ENCODE results near the gene ARV1. TPM values are rescaled to one million over a fixed set of nuclear protein-coding genes. Genes with fewer than 3 reads are reported as not detected.

Gene ARV1
- total and polyA plus RNA-seq, 7 experiments from 2014 or later = 5.6 to 35.8 (median 12.3) TPM

DNA sequence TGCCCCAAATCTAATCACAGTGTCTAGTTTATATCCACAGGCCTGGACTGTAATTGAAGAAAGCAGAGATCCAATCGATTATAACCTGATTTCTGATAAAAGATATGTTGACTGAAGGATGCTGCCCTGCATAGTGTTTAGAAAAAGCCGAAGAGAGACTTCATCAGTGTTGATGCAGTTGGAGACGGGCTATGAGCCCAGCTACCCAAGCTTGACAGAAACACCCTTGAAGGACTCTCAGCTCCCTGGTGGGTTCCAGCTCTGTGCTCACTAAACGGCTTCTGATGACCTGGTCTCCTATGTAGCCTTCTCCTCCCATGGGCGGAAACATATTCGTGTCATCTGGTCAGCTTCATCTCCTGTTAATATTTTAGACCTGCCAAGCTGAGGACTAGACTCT lies 50.9 kb downstream of the ARV1 start:
- ATAC-seq = no peak
- no peak overlapping the region for H3K27ac ChIP-seq (ENCODE audit: low read depth, low read length)
- intact Hi-C loops (cut with micrococcal nuclease) = no loop called here
- ChIA-PET POLR2A (no interaction called here), CTCF (no interaction called here)
- Mint-ChIP-seq H3K27me3 (no peaks in the 10 kb centered on the region), H3K27ac (peak overlapping the region in 2 of 9 donors; percentile 22 to 32), H3K9me3 (peaks cover 0 to 3% (median 0%) of the 10 kb centered on the region in 11 donors), H3K4me3 (no peak overlapping the region), H3K36me3 (peaks cover 0 to 22% (median 0%) of the 10 kb centered on the region in 5 donors), H3K4me1 (peaks cover 3 to 40% (median 27%) of the 10 kb centered on the region in 7 donors)
- no peaks in the 10 kb centered on the region for H3K27me3 ChIP-seq (ENCODE audit: control insufficient read depth in 2 of 2, insufficient read depth in 2 of 2, low read length in 2 of 2)
- DNase-seq = no peak
- no peaks in the 10 kb centered on the region for H3K4me1 ChIP-seq (ENCODE audit: control insufficient read depth in 2 of 2, insufficient read depth in 2 of 2, low read length in 2 of 2)
- H3K4me3 ChIP-seq (ENCODE audit: low read length) = no peak overlapping the region
- H3K9me3 ChIP-seq (ENCODE audit: control insufficient read depth in 2 of 3, low read length in 3 of 3) = no peaks in the 10 kb centered on the region
- H3K36me3 ChIP-seq (ENCODE audit: control insufficient read depth in 2 of 3, insufficient read depth in 3 of 3, low read length in 3 of 3) = no peaks in the 10 kb centered on the region

- H3K4me3 Mint-ChIP-seq = no peak overlapping the region
- no peaks in the 10 kb centered on the region for H3K9me3 ChIP-seq (ENCODE audit: control insufficient read depth in 2 of 3, low read length in 3 of 3)
- H3K36me3 ChIP-seq (ENCODE audit: control insufficient read depth in 2 of 3, insufficient read depth in 3 of 3, low read length in 3 of 3) = no peaks in the 10 kb centered on the region
- CTCF ChIA-PET = interaction anchor here (0.6 kb wide), 1 partner anchor 48 kb away, joined by 4 read pairs; no protein-coding TSS in a partner anchor
- H3K9me3 Mint-ChIP-seq = peaks cover 0 to 3% (median 0%) of the 10 kb centered on the region in 11 donors
- DNase-seq (no peak), ATAC-seq (no peak)
- peaks cover 0 to 9% (median 0%) of the 10 kb centered on the region in 5 donors for H3K36me3 Mint-ChIP-seq
- POLR2A ChIA-PET = no interaction called here
- H3K27me3 ChIP-seq (ENCODE audit: control insufficient read depth in 2 of 2, insufficient read depth in 2 of 2, low read length in 2 of 2) = no peaks in the 10 kb centered on the region
- peaks cover 26 to 66% (median 46%) of the 10 kb centered on the region in 7 donors for H3K4me1 Mint-ChIP-seq
- no peak overlapping the region for H3K27ac Mint-ChIP-seq
- H3K27ac ChIP-seq (ENCODE audit: low read depth, low read length) = no peak overlapping the region
- intact Hi-C loops (cut with micrococcal nuclease) = no loop called here
- no peak overlapping the region for H3K4me3 ChIP-seq (ENCODE audit: low read length)
- H3K4me1 ChIP-seq (ENCODE audit: control insufficient read depth in 2 of 2, insufficient read depth in 2 of 2, low read length in 2 of 2) = peaks cover 1 to 6% of the 10 kb centered on the region in 2 donors
- H3K27me3 Mint-ChIP-seq = peaks cover 0 to 5% (median 0%) of the 10 kb centered on the region in 5 donors
Observed at GRCh38 chr1:231032963-231033362, 54.1 kb downstream of the ARV1 start.

- no peaks in the 10 kb centered on the region for H3K9me3 Mint-ChIP-seq
- ChIA-PET CTCF (no interaction called here), POLR2A (no interaction called here)
- peaks cover 0 to 4% (median 0%) of the 10 kb centered on the region in 5 donors for H3K36me3 Mint-ChIP-seq
- intact Hi-C loops (cut with micrococcal nuclease) = loop anchor here (5.0 kb wide), 3 partner anchors 177 to 492 kb away; partner anchors contain the start of genes EGLN1 (in 1 of the 2) and TSNAX (in 1 of the 2)
- peaks cover 28 to 62% (median 38%) of the 10 kb centered on the region in 7 donors for H3K4me1 Mint-ChIP-seq
- H3K4me3 ChIP-seq (ENCODE audit: low read length) = no peak overlapping the region
- H3K36me3 ChIP-seq (ENCODE audit: control insufficient read depth in 2 of 3, insufficient read depth in 3 of 3, low read length in 3 of 3) = peaks cover 0 to 3% (median 0%) of the 10 kb centered on the region in 3 experiments
- DNase-seq = no peak
- peaks cover 10 to 13% of the 10 kb centered on the region in 2 donors for H3K4me1 ChIP-seq (ENCODE audit: control insufficient read depth in 2 of 2, insufficient read depth in 2 of 2, low read length in 2 of 2)
- no peaks in the 10 kb centered on the region for H3K9me3 ChIP-seq (ENCODE audit: control insufficient read depth in 2 of 3, low read length in 3 of 3)
- H3K27ac ChIP-seq (ENCODE audit: low read depth, low read length) = no peak overlapping the region
- H3K27me3 Mint-ChIP-seq = peaks cover 0 to 5% (median 0%) of the 10 kb centered on the region in 5 donors
- no peaks in the 10 kb centered on the region for H3K27me3 ChIP-seq (ENCODE audit: control insufficient read depth in 2 of 2, insufficient read depth in 2 of 2, low read length in 2 of 2)
- no peak for ATAC-seq
- H3K4me3 Mint-ChIP-seq = peak overlapping the region in 2 of 10 donors; percentile 7 to 42
- no peak overlapping the region for H3K27ac Mint-ChIP-seq
Observed at GRCh38 chr1:231035799-231036198, 56.9 kb downstream of the ARV1 start.

DNA sequence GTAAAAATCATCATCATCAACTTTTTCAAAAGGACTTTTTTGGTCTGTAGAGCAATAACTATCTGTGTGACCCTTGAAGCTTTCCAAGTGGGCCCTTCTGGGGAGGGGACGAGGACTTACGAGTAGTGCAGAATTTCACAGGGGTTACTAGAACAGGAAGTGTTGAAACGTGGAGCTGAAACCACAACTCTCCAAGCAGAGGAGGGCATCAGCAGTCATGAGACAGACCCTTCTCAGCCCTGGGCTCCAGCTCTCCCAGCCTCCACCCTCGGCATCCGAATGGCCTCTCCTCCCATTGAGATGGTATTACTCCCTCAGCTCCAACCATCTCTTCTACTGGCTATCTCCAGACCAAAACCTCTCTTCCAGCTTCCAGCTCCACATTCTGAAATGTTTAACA lies 57.5 kb downstream of the ARV1 start:
- DNase-seq = no peak
- CTCF ChIA-PET = no interaction called here
- no peak overlapping the region for H3K27ac Mint-ChIP-seq
- POLR2A ChIA-PET = interaction anchor here (0.6 kb wide), 1 partner anchor 234 kb away, joined by 3 read pairs; no protein-coding TSS in a partner anchor
- Histone ChIP-seq H3K27me3 (ENCODE audit: control insufficient read depth in 2 of 2, insufficient read depth in 2 of 2, low read length in 2 of 2) (no peaks in the 10 kb centered on the region), H3K4me1 (ENCODE audit: control insufficient read depth in 2 of 2, insufficient read depth in 2 of 2, low read length in 2 of 2) (peaks cover 10 to 13% of the 10 kb centered on the region in 2 donors), H3K36me3 (ENCODE audit: control insufficient read depth in 2 of 3, insufficient read depth in 3 of 3, low read length in 3 of 3) (peaks cover 0 to 3% (median 0%) of the 10 kb centered on the region in 3 experiments), H3K9me3 (ENCODE audit: control insufficient read depth in 2 of 3, low read length in 3 of 3) (no peaks in the 10 kb centered on the region), H3K4me3 (ENCODE audit: low read length) (no peak overlapping the region), H3K27ac (ENCODE audit: low read depth, low read length) (no peak overlapping the region)
- H3K4me1 Mint-ChIP-seq = peaks cover 32 to 62% (median 42%) of the 10 kb centered on the region in 7 donors
- intact Hi-C loops (cut with micrococcal nuclease) = loop anchor here (5.0 kb wide), 3 partner anchors 176 to 491 kb away; partner anchors contain the start of genes EGLN1 (in 1 of the 2) and TSNAX (in 1 of the 2)
- H3K27me3 Mint-ChIP-seq = peaks cover 0 to 7% (median 0%) of the 10 kb centered on the region in 5 donors
- H3K9me3 Mint-ChIP-seq = no peaks in the 10 kb centered on the region
- H3K4me3 Mint-ChIP-seq = peak overlapping the region in 7 of 10 donors; percentile 1 to 58 (median 16)
- peaks cover 0 to 4% (median 0%) of the 10 kb centered on the region in 5 donors for H3K36me3 Mint-ChIP-seq
- no peak for ATAC-seq

DNA sequence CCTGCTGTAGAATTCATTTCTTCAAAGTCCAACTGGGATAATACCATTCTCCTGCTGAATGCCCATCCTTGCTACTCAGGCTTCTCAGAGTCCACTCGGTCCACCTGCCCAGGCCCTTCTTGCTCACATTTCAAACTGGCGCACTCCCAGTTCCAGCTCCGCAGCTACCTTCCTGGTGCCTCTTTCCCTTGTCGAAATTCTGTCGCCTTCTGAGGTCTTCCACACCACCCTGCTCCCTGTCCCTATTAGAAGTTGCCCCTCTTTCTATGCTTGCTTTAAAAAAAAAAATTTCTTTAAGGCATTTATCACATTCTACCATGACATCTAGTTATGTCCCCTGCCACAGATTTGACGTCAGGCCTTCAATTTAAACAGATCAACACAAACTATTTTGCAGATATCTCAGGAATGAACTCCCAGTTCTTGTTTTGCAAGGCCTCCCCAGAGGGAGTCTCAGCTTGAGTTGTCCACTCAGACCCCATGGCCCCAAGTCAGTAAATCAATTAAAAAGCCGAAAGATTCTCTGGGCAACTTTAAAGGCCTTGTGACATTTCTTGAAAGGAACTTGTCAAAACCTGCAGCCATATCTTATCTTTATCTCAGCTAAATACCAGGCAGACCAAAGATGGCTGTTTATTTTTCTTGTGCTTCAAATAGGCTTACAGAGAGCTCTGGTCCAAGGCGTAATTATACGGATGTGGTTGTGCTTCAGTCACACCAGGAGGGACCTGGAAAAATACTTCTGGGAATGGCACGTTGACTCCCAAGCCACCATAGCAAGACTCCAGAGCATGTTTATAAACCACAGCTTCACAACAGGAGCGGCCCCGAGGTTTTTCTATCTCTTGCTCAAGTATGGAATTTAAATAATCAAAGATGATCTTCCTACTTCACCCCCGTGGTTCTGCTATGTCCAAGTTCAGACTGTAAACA lies 59.0 kb downstream of the ARV1 start:
- CTCF ChIA-PET = interaction anchor here (0.6 to 0.9 kb wide), 2 partner anchors 10 to 71 kb away, joined by 3 read pairs; no protein-coding TSS in a partner anchor
- Mint-ChIP-seq H3K27me3 (peaks cover 0 to 19% (median 0%) of the 10 kb centered on the region in 5 donors), H3K36me3 (peaks cover 0 to 4% (median 0%) of the 10 kb centered on the region in 5 donors), H3K9me3 (no peaks in the 10 kb centered on the region), H3K27ac (no peak overlapping the region), H3K4me1 (peaks cover 29 to 60% (median 41%) of the 10 kb centered on the region in 7 donors), H3K4me3 (peak overlapping the region; percentile 10 to 89 (median 65))
- no peak overlapping the region for H3K4me3 ChIP-seq (ENCODE audit: low read length)
- peaks cover 10 to 13% of the 10 kb centered on the region in 2 donors for H3K4me1 ChIP-seq (ENCODE audit: control insufficient read depth in 2 of 2, insufficient read depth in 2 of 2, low read length in 2 of 2)
- intact Hi-C loops (cut with micrococcal nuclease) = loop anchor here (5.0 kb wide), 3 partner anchors 174 to 489 kb away; partner anchors contain the start of genes EGLN1 (in 1 of the 2) and TSNAX (in 1 of the 2)
- no peak overlapping the region for H3K27ac ChIP-seq (ENCODE audit: low read depth, low read length)
- POLR2A ChIA-PET = interaction anchor here (0.7 kb wide), 1 partner anchor 56 kb away, joined by 3 read pairs; no protein-coding TSS in a partner anchor
- H3K27me3 ChIP-seq (ENCODE audit: control insufficient read depth in 2 of 2, insufficient read depth in 2 of 2, low read length in 2 of 2) = no peaks in the 10 kb centered on the region
- ATAC-seq (no peak), DNase-seq (no peak)
- peaks cover 0 to 3% (median 0%) of the 10 kb centered on the region in 3 experiments for H3K36me3 ChIP-seq (ENCODE audit: control insufficient read depth in 2 of 3, insufficient read depth in 3 of 3, low read length in 3 of 3)
- H3K9me3 ChIP-seq (ENCODE audit: control insufficient read depth in 2 of 3, low read length in 3 of 3) = no peaks in the 10 kb centered on the region
